NCI-H524 (cell line): ENCODE data around the gene DSCAML1.
A peak's percentile ranks its signal among the peaks of the same experiment; 100 is the strongest.
"Not testable (repeated sequence)": the region's sequence is repeated elsewhere in the genome, so short reads cannot be mapped to it uniquely, and the experiment has no call there.

Experiments
- DNase-seq, 2 experiments: peaks; one replicate each; lab custom pipeline; 2025; lab: John Stamatoyannopoulos, UW

Gene DSCAML1

DNA sequence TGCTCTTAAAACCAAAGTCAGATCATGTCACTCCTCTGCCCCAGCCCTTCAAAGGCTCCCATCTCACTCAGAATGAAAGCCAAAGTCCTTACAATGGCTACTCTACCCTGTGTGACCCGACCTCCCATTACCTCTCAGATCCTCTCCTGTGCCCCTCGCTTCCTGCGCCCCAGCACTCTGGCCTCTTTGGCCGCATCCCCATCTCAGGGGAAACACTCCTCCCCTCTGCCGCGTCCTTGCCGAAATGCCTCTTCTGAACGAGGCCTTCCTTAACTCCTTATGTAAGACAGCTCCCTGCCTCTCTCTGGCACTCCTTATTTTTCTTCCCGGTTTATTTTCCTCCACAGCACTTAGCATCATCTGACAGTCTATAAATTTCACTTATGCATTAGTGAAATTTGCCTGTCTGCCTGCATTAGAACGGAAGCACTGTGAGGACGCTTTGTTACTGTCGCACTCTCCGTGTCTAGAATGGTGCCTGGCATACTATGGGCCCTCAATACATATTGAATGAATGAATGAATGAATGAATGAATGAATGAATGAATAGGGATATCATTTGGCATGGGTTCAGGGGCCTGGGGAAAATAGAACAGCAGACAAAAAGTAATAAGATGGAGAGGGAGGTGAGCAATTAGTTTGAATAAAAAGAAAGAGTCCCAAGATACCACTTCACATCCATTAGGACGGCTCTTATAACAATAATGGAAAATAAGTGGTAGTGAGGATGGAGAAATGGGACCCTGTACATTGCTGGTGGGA is 331.6 kb downstream of the DSCAML1 start:
- no peak for DNase-seq

DNA sequence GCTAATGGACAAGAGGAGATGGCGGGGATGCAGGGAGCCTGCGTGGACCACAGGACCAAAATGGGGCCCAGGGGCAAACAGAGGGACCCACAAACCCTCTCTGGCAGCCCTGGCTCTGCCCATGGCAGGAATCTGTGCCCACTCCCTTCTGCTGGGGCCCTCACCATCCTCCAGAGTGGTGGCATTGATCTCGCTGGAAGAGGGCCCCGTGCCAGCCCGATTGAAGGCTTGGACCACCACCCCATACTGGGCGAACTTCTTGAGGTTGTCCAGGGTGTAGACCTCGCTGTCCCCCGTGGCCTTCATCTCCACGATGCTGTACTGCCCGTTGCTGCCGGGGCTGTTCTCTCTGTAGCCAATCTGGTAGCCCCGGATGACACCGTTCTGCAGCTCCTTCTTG is 332.2 kb downstream of the DSCAML1 start:
- DNase-seq = no peak

DNA sequence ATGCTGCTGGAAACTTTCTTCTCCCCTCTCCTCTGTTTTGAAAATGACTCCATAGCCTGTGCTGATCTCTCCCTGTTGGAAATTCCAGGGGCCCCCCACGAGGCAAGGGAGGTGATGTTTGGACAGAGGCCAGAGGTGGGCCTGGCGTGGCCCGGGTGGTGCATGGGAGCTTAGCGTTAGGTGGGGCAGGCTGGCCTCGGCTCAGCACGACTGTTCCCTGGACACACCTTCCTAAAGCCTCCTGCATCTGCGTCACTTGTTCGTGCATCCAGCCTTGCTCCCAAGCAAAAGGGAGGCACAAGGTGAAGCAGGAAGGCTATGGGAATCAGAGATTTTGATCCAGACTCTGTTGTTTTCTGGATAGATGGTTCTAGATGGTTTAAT is 334.2 kb downstream of the DSCAML1 start:
- no peak for DNase-seq

DNA sequence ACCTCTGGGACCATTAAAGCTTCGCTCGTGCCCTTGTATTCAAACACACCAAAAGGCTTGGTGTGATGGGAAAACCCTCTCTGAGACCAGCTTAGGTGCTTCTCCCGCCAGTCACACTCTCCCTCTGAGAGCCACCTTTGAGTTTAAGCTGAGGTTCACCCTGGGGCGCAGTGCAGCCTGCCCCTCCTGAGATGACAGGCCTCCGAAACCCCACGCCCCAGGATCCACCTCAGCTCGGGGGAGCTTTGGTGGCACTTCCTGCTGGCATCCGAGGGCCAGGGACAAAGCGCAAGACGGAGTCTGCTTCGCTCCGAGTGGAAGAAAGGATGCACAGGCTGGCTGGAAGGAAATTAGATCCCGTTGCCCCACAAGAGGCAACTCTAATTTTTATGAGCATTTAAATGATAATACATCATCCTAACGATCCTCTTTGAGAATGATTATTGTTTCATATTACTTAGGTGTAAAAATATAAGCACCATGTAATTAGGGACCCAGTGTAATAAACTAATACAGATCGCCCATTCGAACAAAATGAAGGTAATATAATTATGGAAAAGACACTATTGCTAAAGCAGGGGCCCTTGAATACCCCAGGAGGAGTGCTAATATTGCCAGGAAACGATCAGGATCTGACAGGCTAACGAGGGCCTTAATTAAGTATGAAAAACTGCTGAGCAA is 334.7 kb downstream of the DSCAML1 start:
- DNase-seq = no peak

DNA sequence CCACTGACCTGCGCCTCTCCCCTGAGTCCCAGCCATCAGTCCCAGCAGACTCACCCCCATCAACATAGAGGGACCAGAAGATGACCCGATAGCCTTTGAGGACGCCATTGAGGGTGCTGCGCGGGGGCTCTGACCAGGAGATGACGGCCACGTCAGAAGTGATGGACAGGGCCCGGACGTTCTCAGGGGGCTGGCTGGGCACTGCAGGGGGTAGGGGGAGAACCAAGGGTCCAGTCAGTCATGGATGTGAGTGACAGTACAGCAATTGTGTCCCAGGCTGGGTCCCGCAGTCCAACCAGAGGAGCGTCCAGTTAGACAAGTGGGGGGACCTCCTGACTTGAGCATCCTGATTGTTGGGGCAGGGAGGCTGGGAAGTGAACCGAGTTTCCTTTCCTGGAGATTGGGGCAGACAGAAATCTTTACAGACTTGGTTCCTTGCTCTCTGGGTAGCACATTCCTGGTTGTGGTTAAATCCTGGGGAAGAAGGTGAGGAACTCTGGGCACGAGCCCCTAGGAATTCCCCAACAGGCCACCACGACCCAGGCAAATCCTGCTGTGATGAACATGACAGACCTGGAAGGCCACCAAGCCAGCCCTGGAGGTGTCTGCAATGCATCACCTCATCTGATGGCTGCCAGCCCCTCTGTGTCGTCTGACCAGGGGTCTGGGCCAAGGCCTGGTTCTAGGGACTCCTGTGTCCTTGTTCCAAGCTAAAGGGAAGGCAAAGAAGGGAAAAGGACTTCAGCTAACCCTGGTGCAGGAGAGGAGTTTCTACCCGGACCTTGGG is 335.4 kb downstream of the DSCAML1 start:
- DNase-seq = no peak

DNA sequence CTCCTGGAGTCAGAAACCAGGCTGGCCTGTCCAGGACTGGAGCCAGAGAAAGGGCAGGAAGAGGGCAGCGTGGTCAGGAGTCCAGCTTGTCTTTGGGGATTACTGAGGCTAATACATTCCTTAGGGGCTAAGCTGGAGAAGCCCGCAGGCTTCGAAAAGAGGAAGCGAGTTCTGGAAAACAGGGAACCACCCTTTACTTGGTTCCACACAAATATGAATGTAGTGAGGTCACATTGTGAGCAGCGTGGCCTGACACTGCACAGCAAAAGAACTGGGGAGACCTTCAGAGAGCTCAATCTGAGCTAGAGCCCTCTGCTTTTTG is 337.1 kb downstream of the DSCAML1 start:
- DNase-seq = no peak

DNA sequence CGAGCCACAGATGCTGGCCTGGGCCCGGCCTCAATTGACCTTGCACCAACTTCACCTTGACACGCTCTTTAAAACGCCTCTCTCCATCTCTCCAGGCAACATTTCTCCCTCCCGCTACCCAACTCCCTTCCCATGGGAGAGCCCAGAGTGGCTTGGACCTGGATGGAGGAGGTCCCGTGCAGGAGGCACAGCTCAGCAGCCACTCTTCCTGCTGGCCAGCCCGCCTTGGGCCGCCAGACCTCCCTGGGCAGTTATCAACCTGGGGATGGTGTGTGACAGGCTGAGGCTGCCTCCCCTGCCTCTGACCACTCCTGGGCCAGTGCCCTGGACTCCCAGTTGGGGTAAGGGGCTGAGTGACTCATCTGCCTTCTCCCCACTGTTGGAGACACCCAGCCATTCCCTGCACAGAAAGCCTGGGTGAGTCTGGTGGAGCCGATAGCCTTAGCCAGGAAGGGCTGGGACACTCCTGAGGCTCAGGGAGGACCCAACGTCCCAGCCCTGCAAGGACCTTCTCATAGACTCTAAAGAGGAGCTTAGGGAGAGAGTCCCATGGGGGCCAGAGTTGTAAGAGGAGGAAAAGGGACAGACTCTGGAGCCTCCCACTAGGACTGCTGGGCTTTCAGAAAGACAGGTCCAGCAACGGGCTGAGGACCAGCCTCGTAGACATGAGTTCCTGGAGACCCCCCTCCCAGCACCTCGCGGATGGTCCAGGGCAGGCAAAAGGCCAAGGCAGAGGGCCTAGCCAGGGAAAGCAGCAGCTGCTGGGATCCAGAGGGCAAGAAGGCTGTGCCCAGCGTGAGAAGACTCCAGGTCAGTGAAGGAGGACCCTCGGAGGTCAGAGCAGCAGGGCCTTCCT is 337.7 kb downstream of the DSCAML1 start:
- DNase-seq = no peak

DNA sequence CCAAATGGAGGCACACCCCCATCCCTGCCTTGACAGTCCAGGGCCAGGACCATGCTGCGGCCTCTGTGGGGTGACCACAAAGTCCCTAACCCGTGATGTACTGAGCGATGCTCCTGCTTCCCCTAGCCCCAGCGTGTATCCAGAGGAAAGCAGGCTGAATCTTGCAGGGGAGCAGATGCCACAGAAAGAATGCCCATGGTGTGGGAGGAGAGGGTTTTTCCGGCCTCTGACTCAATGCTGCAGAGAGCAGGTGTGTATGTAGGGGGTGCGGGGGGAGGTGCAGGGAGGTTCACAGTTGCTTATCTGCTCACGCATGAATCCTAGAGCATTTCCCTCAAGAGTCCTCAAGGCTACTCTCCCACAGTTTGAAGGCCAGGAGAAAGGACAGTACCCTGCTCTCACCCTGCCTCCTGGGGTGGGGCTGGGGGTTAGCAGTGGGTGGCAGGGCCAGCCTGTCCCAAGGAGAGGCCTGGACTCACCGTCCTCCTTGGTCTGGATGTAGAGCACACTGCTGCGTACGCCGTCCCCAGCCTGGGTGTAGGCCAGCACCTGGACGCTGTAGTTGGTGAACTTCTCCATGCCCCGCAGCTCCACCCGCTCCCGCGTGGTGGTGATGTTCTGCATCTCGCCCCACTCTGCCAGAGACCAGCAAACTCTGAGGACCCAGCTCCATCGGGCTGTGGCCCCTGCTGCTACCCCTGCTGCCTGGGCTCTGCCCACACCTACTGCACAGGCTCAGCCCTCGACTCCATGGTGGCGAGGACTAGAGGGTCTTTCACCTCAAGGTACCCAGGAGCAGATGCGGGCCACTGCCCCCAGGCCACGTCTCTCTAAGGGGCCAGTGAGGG is 338.5 kb downstream of the DSCAML1 start:
- peak; percentile 20 to 69 for DNase-seq

DNA sequence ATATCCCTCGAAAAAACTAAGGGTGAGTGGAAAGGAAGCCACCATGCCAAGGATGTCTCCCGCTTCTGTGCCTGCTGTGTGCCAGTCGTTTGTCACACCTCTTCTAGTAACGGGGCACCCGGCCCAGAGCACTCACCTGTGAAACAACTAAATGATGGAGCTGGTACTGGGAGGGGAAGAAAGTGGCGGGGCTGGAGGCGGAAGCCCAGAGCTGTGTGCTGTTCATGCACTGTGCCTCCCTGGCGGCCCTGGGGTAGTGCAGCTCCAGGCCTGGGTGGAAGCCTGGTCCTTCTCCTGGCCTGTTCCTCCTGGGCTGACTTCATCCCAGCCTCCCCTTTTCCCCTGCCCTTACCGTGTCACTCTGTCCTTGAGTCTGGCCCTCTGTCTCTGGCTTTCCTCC is 339.2 kb downstream of the DSCAML1 start:
- peak in 1 of 2 experiments; percentile 28 for DNase-seq

DNA sequence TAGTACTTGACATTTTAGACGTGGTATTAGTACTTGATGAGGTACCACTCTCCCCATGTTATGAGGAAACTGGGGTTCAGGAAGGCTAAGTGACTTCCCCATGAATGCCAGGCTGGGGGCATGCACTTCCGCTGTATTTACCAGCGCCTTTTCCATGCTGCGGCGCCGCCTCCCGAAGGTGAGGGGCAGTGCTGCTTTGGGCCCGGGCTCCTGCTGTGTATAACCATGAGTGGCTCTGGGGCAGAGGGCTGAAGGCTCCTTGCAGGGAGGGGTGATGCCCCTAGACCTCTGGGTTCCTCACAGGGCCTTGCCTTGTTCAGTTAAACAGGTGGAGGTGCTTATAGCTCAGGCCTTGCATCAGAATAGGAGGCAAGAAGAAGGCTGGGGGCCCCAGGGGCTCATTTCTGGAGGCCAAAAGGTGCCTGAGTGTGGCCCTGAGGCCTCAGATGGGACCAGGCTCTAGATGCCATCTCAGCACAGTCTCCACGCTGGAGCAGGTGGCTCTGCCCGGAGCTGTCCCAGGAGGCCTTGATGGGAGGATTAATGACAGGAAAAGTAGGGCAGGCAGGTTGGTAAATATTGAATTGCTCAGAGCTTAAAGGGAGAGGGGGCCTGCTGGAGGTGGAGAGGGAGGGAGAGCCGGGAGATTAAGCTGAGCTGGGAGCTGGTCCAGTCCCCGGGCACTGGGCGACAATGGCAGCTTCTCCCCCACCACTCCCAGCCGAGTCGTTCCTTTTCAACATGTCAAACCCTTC is 339.8 kb downstream of the DSCAML1 start:
- peak; percentile 81 to 93 for DNase-seq

DNA sequence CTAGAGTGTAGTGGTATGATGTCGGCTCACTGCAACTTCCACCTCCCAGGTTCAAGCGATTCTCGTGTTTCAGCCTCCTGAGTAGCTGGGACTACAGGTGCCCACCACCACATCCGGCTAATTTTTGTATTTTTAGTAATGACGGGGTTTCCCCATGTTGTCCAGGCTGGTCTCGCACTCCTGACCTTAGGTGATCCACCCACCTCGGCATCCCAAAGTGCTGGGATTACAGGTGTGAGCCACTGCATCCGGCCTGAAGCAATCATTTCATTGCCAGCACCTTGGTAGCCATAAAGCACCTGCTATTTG is 340.3 kb downstream of the DSCAML1 start:
- not testable (repeated sequence) for DNase-seq

DNA sequence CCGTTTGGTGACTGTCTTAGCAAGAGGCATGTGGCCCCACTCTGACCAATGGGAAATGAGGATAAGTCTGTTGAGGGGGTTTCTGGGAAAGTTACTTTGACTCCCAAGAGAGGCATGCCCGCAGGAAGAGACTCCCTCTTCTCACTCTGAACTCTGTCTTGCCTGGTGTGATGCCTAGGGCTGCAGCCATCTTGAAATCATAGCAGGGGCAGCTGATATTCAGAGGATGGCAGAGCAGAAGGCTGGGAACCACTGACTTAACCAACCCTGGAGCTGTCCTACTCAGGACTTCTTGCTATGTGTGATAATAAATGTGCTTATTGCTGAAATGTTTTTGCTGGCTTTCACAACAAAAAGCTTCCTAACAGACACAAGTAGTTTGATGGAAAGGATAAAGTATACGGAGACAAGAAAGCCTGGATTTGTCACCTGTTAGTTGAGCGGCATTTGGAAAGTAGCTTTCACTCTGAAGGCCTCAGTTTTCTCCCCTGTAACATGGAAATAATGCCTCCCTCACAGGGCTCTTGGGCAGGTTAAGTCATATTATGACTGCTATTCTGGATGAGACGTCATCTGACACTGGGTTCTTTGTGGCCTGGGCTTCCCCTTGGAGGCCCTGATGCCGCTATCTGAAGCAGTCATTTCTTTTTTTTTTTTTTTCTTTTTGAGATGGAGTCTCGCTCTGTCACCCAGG is 340.8 kb downstream of the DSCAML1 start:
- DNase-seq = no peak

DNA sequence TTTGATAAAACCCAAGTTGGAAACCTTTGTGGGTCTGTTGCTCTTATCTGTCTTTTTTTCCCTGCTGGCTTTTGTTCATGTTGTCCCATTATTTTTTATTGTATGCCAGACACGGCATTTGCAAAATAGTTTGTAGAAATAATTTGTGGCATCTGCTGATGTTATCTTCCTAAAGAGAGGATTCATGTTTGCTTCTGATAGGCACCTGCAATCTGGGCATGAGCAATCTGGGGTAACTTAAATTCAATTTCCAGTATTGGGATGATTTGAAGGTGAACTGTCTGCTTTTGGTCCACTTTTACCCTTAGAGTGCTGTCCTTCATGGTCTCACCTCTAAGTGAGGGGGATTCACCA is 342.5 kb downstream of the DSCAML1 start:
- DNase-seq = no peak

DNA sequence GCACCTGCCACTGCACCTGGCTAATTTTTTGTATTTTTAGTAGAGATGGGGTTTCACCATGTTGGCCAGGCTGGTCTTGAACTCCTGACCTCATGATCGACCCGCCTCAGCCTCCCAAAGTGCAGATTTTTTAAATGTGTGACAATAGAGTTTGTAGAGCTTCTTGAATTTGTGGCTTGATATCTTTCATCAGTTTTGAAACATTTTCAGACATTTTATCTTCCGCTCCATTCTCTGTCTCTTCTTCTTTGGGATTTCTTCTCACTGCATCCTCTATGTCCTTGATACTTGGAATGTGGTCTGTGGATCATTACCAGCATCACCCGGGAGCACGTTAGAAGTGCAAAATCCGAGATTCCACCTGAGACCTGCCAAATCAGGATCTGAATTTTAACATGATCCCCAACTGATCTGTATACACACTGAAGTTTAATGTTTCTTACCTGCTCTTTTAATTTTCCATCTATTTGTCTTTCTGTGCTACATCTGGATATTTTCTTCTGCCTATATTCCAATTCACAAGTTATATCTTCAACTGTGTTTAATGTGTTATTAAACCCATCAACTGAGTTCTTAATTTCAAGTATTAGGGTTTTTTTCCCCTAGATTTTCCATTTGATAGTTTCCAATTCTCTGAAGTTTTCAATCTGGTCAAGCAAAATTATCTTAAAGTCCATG is 343.0 kb downstream of the DSCAML1 start:
- DNase-seq = no peak

DNA sequence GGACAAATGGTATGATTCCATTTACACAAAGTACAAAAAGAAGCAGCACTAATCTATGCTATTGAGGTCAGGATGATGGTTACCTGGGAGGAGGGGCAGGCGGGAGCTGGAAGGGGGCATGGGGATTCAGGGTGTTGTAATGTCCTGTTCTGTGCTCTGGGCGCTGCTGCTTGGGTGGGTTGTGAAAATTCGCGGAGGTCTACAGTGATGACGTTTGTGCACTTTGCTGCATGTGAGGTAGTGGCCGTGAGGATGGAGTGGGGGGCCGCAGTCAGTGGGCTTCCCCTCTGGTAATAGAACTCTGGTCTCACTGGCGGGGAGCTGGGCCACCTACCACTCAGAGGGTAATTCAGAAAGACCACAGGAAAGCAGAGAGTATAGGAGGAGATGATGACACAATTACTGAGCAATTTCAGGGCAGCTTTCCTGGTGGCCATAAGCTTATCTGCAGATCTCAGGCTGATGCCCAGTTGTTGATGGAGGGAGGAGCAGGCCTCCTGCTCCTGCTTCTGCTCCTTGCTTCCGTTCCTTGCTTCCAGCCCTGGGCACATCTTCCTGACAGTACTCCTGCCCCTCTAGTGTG is 347.8 kb downstream of the DSCAML1 start:
- no peak for DNase-seq

DNA sequence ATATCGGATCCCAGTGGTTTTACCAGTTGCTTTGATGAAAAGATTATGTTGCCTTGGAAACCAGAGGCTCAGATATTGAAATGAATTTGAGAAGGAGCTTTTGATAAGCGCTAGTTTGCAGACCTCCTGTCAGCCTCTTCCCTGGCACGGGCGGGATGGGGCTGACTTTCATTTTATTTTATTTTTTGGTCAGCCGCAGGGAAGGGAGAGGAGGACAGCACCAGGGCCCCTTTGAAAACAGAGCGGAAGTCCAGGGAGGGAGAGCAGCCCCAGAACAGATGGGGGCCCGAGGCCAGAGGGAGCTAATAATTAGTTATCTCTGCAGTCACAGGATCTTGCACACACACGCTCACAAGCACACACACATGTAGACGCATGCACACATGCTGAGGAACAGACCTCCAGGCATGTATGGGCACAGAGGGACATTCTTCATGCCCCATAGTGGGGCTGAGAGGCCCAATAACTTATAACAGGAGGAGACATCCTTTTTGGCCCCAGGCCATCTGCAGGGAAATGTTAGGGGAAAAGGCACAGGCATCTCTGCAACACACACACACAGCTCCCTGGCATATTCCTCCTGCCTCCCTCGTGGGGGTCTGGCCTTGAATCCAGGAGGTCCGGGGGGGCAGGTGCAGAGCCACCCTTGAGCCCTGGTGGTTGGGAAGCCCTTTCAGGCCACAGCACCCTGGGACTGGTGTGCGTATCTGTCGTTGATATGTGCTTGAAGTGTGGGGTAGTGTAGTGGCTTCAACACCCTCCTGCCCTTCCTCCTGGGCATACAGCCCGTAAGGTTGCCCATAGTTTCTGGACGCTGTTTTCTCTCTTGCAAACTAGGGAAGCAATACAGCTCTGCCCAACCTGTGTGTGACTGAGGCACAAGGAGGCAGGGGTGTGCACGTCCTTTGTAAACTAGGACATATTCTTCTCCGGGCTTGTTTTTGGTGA is 352.0 kb downstream of the DSCAML1 start:
- peak; percentile 28 to 61 for DNase-seq

DNA sequence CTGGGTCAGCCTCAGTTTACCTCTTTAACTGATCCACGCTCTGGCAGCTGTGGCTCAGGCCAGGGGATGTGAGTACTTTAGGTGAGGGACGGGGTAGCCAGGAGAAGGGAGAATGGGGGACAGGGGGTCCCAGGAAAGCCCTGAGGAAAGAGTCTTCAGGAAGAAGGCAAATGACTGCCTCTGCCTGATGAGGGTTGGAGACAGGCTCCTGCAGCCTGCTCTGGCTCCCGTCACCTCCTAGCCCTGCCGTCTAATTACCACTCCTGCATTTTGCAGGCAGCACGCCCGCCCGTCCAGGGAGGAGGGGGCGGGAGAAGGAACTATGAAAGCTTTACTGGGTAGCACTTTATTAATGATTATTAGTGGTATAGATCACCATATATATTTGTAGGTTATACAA is 352.8 kb downstream of the DSCAML1 start:
- peak; percentile 28 to 61 for DNase-seq
